DMS153 treated with DMSO at 0.1 percent for 48 hours (cell line): ENCODE data around the gene SGCB.

ENCODE experiments used
- DNase-seq: peaks from one replicate; lab custom pipeline; 2025; ENCODE audit not compliant: unreplicated experiment; lab: John Stamatoyannopoulos, UW

SGCB gene

GRCh38 chr4:52019936-52020657 lies 18.0 kb downstream of the SGCB start, which contains the start of gene LRRC66:
TSS of gene LRRC66 (minus strand) at chr4:52020363. CDS start at chr4:52017613, 2,750 bp downstream.
- DNase-seq = no peak

- DNase-seq = no peak
Observed at GRCh38 chr4:52017814-52018213, 20.3 kb downstream of the SGCB start.

- DNase-seq = no peak
Observed at GRCh38 chr4:52016981-52017380, 21.1 kb downstream of the SGCB start.

- no peak for DNase-seq
Observed at GRCh38 chr4:52015366-52015765, 22.7 kb downstream of the SGCB start.

GRCh38 chr4:52014903-52015302 lies 23.2 kb downstream of the SGCB start:
- no peak for DNase-seq

- no peak for DNase-seq
Observed at GRCh38 chr4:52012651-52013050, 25.4 kb downstream of the SGCB start.

- DNase-seq = no peak
Observed at GRCh38 chr4:52010986-52011385, 27.1 kb downstream of the SGCB start.

GRCh38 chr4:52006887-52007286 lies 31.2 kb downstream of the SGCB start:
- no peak for DNase-seq

GRCh38 chr4:52005604-52006273 lies 32.4 kb downstream of the SGCB start:
- DNase-seq = no peak

- DNase-seq = no peak
Observed at GRCh38 chr4:52004414-52004813, 33.7 kb downstream of the SGCB start.

- no peak for DNase-seq
Observed at GRCh38 chr4:52001616-52002015, 36.5 kb downstream of the SGCB start.

GRCh38 chr4:51999250-51999649 lies 38.8 kb downstream of the SGCB start:
- DNase-seq = no peak

GRCh38 chr4:51998837-51999236 lies 39.3 kb downstream of the SGCB start:
- no peak for DNase-seq

- DNase-seq = no peak
Observed at GRCh38 chr4:51997647-51998046, 40.5 kb downstream of the SGCB start.

- DNase-seq = no peak
Observed at GRCh38 chr4:51995647-51996220, 42.4 kb downstream of the SGCB start.
